ENCODE measurements around the gene SPON1.
"Not testable (repeated sequence)": the region's sequence is repeated elsewhere in the genome, so short reads cannot be mapped to it uniquely, and the experiment has no call there.

SPON1 gene

DNA sequence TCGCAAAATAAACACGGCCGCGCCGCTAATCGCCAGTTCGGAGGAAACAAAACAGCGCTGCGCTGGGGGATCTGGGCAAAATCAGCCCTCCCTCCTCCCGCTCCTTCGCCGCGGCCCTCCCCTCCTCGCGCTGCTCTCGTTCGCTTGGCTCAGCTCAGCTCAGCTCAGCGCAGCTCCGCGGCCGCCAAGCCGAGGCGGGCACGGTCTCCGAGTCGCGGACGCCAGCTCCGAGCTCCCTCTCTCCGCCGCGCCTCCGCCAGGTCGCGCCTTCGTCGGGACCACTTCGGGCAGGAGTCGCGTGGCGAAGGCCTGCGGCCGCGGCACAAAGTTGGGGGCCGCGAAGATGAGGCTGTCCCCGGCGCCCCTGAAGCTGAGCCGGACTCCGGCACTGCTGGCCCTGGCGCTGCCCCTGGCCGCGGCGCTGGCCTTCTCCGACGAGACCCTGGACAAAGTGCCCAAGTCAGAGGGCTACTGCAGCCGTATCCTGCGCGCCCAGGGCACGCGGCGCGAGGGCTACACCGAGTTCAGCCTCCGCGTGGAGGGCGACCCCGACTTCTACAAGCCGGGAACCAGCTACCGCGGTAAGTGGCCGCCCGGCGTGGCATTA lies at the start of gene SPON1:
Gene SPON1, plus strand, starts transcription at position 162 of the 607 bp plus-strand sequence. Its CDS starts 182 bp downstream, at position 344.
- H3K9ac ChIP-seq (ENCODE audit: low read depth, low read length): 0 out of 2 replicates have a peak within 1 kb of the TSS, but pooled peaks have one; percentile 20
- H3K27ac ChIP-seq (ENCODE audit: low read depth, low read length): no peak within 1 kb of the TSS
- H3K36me3 ChIP-seq (ENCODE audit: control insufficient read depth, insufficient read depth, low read length): no peaks in the 10 kb centered on the region
- peaks cover 82% of the 10 kb centered on the region for H3K27me3 ChIP-seq (ENCODE audit: control insufficient read depth, insufficient read depth, low read length)
- H3K4me1 ChIP-seq (ENCODE audit: control insufficient read depth, insufficient read depth, low read length): peaks cover 43% of the 10 kb centered on the region
- H3K4me3 ChIP-seq (ENCODE audit: low read depth, low read length): peak within 1 kb of the TSS; percentile 66
- H3K9me3 ChIP-seq (ENCODE audit: control insufficient read depth, insufficient read depth, low read length): no peaks in the 10 kb centered on the region

DNA sequence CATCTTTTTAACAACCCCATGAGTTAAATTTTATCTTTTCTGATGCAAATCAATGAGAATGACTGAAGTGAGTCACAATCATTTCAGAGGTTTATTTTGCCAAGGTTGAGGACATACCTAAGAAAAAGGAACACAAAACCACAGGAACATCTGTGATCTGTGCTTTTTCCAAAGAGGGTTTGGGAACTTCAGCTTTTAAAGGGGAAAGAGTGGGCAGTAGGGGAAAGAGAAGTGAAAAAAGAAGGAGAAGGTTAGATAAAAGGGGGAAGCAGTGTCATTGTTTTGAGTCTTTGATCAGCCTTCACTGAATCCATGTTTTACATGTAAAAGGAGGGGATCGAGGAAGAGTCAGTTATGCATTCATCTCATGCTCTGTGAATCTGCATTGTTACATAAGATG lies 45.3 kb upstream of the SPON1 start:
- H3K27ac ChIP-seq (ENCODE audit: low read depth, low read length): peak overlapping the region; percentile 86
- H3K4me1 ChIP-seq (ENCODE audit: control insufficient read depth, insufficient read depth, low read length): peaks cover 15% of the 10 kb centered on the region
- H3K9me3 ChIP-seq (ENCODE audit: control insufficient read depth, insufficient read depth, low read length): no peaks in the 10 kb centered on the region
- H3K27me3 ChIP-seq (ENCODE audit: control insufficient read depth, insufficient read depth, low read length): no peaks in the 10 kb centered on the region
- H3K36me3 ChIP-seq (ENCODE audit: control insufficient read depth, insufficient read depth, low read length): no peaks in the 10 kb centered on the region
- no peak overlapping the region for H3K9ac ChIP-seq (ENCODE audit: low read depth, low read length)
- H3K4me3 ChIP-seq (ENCODE audit: low read depth, low read length): no peak overlapping the region; the same call in 1 of the 2 replicates

DNA sequence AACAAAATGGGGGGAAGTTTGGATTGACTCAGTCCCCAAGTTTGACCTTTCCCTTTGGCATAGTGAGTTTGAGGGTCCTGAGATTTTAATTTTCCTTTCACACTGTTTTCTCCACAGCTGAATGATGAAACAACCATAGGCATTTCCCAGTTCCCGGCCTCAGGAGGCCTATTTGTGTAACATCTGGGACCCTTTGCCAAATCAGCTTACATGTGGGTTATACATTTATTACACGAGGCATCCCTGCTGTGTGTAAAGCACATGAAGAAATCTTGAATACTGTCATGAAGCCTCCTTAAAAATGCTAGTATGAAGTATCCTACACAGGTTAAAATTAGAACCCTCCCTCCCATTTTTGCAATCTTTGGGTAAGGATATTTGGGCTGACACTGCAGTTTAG lies 44.6 kb upstream of the SPON1 start:
- Histone ChIP-seq H3K9me3 (ENCODE audit: control insufficient read depth, insufficient read depth, low read length) (no peaks in the 10 kb centered on the region), H3K36me3 (ENCODE audit: control insufficient read depth, insufficient read depth, low read length) (no peaks in the 10 kb centered on the region), H3K4me1 (ENCODE audit: control insufficient read depth, insufficient read depth, low read length) (peaks cover 21% of the 10 kb centered on the region), H3K9ac (ENCODE audit: low read depth, low read length) (no peak overlapping the region), H3K4me3 (ENCODE audit: low read depth, low read length) (no peak overlapping the region), H3K27ac (ENCODE audit: low read depth, low read length) (peak overlapping the region; percentile 86), H3K27me3 (ENCODE audit: control insufficient read depth, insufficient read depth, low read length) (no peaks in the 10 kb centered on the region)

DNA sequence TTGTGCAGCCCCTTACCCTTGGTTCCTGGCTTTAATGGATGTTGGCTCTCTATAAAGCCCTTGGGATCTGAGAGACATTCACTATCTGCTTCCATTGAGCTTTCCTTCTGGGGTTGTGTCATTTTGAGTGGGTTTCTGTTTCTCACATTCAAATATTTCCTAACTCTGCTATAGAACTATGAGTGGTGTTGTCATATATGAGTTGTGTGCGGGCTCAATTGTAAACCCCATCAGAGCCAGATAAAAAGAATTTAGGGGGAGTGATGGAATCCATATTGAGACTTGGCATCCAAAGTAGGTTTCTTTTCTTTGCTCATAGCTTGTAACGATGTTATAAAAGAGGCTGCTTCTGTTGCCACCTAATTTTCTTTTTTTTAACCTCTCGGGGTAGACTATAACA lies 41.8 kb upstream of the SPON1 start:
- no peak overlapping the region for H3K4me3 ChIP-seq (ENCODE audit: low read depth, low read length)
- H3K4me1 ChIP-seq (ENCODE audit: control insufficient read depth, insufficient read depth, low read length): peaks cover 46% of the 10 kb centered on the region
- no peak overlapping the region for H3K9ac ChIP-seq (ENCODE audit: low read depth, low read length)
- H3K9me3 ChIP-seq (ENCODE audit: control insufficient read depth, insufficient read depth, low read length): no peaks in the 10 kb centered on the region
- H3K27ac ChIP-seq (ENCODE audit: low read depth, low read length): no peak overlapping the region
- H3K36me3 ChIP-seq (ENCODE audit: control insufficient read depth, insufficient read depth, low read length): no peaks in the 10 kb centered on the region
- H3K27me3 ChIP-seq (ENCODE audit: control insufficient read depth, insufficient read depth, low read length): no peaks in the 10 kb centered on the region

DNA sequence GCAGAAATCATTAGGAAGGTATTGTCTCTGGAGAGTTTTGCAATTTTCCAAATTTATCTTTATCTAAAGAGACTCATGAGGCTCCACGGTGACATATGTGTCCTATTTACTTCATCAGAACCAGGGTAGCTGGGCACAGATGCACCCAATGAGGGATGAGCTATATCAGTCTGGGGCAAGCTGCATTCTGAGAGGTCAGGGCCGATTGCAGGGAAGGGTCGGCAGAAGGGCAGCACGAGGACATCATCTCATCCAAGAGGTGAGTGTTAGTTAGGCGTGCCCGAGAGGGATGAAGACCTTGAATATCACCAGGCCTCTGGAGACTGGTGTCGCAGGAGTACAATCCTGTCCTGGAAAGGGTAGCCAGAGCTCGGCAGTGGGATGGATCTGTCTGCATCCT lies 41.0 kb upstream of the SPON1 start:
- no peak overlapping the region for H3K27ac ChIP-seq (ENCODE audit: low read depth, low read length)
- no peak overlapping the region for H3K4me3 ChIP-seq (ENCODE audit: low read depth, low read length)
- no peaks in the 10 kb centered on the region for H3K36me3 ChIP-seq (ENCODE audit: control insufficient read depth, insufficient read depth, low read length)
- H3K27me3 ChIP-seq (ENCODE audit: control insufficient read depth, insufficient read depth, low read length): no peaks in the 10 kb centered on the region
- no peaks in the 10 kb centered on the region for H3K9me3 ChIP-seq (ENCODE audit: control insufficient read depth, insufficient read depth, low read length)
- no peak overlapping the region for H3K9ac ChIP-seq (ENCODE audit: low read depth, low read length)
- peaks cover 47% of the 10 kb centered on the region for H3K4me1 ChIP-seq (ENCODE audit: control insufficient read depth, insufficient read depth, low read length)

DNA sequence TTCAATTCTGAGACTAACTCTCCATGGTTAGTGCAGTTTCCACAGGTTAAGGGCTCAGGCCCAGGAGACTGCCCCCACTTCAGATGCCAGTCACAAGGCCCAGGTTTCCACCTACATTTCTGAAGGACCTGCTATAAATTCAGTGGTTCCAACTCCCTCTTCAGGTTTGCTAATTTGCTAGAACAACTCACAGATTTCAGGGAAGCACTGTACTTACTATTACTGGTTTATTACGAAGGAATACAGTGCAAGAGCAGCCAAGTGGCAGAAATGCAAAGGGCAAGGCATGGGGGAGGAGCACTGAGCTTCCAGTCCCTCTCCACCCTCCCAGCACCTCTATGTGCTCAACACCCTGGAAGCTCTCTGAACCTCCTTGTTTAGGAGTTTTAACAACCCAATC lies 39.3 kb upstream of the SPON1 start:
- Histone ChIP-seq H3K4me1 (ENCODE audit: control insufficient read depth, insufficient read depth, low read length) (peaks cover 34% of the 10 kb centered on the region), H3K27ac (ENCODE audit: low read depth, low read length) (no peak overlapping the region), H3K27me3 (ENCODE audit: control insufficient read depth, insufficient read depth, low read length) (no peaks in the 10 kb centered on the region), H3K4me3 (ENCODE audit: low read depth, low read length) (no peak overlapping the region), H3K36me3 (ENCODE audit: control insufficient read depth, insufficient read depth, low read length) (no peaks in the 10 kb centered on the region), H3K9ac (ENCODE audit: low read depth, low read length) (no peak overlapping the region), H3K9me3 (ENCODE audit: control insufficient read depth, insufficient read depth, low read length) (no peaks in the 10 kb centered on the region)

DNA sequence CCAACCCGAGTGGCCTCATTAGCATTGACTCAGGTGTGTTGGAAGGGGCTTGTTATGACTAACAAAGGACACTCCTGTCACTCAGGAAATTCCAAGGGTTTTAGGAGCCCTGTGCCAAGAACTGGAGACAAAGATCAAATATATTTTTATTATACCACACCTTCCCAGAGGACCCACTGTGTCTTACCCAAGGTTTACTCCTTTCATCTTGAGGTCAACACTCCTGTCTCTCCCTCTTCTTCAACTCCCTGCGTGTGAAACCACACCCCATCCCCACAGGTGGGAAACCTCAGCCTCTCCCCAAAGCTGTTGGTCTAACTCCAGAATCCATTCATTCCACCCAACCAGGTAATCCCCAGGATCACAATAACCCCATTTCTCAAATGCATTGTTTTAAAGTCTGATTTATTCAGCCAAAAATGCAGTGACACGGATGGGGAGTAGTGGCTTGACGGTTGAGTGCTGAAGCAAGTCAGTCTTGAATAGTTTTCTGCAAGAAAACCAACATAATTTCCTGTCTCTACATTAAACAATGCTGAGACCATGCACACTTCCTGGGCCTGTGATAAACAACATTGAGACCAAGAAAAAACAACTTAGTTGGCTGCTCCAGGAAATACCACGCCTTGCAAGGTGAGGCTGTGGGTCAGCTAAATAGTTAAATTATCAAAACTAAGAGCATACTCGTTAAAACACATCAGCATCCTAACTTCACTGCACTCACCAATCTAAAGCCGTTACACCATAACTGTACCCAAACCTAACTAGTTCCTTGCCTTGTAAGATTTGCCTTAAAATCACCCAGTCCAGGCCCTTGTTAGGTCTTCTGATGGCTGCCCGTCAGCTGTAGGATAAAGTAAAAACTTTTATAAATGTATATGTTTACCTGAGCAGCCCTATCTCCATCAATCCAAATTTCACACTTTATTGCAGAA lies 38.5 kb upstream of the SPON1 start:
- Histone ChIP-seq H3K4me1 (ENCODE audit: control insufficient read depth, insufficient read depth, low read length) (peaks cover 34% of the 10 kb centered on the region), H3K9ac (ENCODE audit: low read depth, low read length) (no peak overlapping the region), H3K4me3 (ENCODE audit: low read depth, low read length) (no peak overlapping the region), H3K36me3 (ENCODE audit: control insufficient read depth, insufficient read depth, low read length) (no peaks in the 10 kb centered on the region), H3K9me3 (ENCODE audit: control insufficient read depth, insufficient read depth, low read length) (no peaks in the 10 kb centered on the region), H3K27ac (ENCODE audit: low read depth, low read length) (no peak overlapping the region), H3K27me3 (ENCODE audit: control insufficient read depth, insufficient read depth, low read length) (no peaks in the 10 kb centered on the region)

DNA sequence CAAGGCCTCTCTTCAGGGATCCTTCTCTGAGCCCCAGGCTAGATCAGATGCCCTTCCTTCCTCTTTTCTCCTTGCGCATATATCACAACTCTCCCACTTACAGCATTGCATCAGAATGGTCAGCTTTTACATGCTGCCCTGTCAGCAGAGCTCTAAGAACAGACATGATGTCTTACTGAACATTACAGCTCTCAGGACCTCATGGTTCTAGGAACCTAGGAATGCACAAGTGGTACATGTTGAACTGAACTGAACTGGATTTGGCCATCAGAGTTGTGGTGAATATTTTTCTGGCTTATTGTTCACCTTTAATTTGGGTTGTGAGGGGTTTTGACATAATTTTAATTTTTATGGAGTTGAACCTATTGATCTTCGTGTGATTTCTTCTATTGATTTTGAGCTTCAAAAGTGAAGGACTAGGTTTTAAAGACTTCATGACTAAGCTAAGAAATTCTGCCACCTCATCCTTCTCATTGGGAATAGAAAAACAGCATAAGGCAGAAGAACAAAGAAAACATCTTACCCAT lies 37.7 kb upstream of the SPON1 start:
- Histone ChIP-seq H3K27me3 (ENCODE audit: control insufficient read depth, insufficient read depth, low read length) (no peaks in the 10 kb centered on the region), H3K36me3 (ENCODE audit: control insufficient read depth, insufficient read depth, low read length) (no peaks in the 10 kb centered on the region), H3K27ac (ENCODE audit: low read depth, low read length) (no peak overlapping the region), H3K4me3 (ENCODE audit: low read depth, low read length) (no peak overlapping the region), H3K9ac (ENCODE audit: low read depth, low read length) (no peak overlapping the region), H3K4me1 (ENCODE audit: control insufficient read depth, insufficient read depth, low read length) (peaks cover 34% of the 10 kb centered on the region), H3K9me3 (ENCODE audit: control insufficient read depth, insufficient read depth, low read length) (no peaks in the 10 kb centered on the region)

DNA sequence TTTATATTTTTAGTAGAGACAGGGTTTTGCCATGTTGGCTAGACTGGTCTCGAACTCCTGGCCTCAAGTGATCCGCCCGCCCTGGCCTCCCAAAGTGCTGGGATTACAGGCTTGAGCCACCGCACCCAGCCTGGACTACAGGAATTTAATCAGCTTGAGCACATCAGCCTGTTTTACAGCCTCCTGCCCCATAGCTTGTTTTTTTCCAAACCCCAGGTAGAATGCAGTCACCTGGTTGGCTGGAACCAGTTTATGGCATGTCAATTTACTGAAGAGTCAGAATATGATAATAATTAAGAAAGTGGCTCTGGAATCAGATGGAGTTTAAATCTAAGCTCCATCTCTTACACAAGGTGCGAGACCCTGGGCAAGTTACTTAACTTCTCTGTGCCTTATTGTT lies 36.2 kb upstream of the SPON1 start:
- H3K9me3 ChIP-seq (ENCODE audit: control insufficient read depth, insufficient read depth, low read length): not testable (repeated sequence)
- peaks cover 34% of the 10 kb centered on the region for H3K4me1 ChIP-seq (ENCODE audit: control insufficient read depth, insufficient read depth, low read length)

DNA sequence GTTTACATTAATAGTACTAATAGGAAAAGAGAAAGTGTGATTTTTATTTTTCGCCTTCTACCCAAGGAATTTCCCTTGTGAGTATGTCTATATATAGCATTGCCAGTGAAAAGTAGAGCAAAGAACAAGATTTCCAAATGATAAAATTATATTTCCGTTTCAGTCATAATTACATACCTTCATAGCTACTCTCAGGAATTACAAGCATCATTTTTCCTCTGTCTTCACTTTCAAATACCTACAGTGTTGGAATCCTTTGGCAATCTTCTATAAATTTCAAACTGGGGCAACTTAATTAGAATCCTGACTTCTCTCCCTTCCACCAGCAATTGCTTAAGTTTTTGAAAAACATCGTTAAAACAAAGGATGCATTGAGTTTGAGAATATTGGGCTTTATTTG lies 35.5 kb upstream of the SPON1 start:
- Histone ChIP-seq H3K27ac (ENCODE audit: low read depth, low read length) (no peak overlapping the region), H3K4me1 (ENCODE audit: control insufficient read depth, insufficient read depth, low read length) (peaks cover 34% of the 10 kb centered on the region)

More for the DNA sequence above, 36.2 kb upstream of the SPON1 start:
- H3K27me3 ChIP-seq (ENCODE audit: control insufficient read depth, insufficient read depth, low read length); H3K4me3 ChIP-seq (ENCODE audit: low read depth, low read length); H3K36me3 ChIP-seq (ENCODE audit: control insufficient read depth, insufficient read depth, low read length); H3K27ac ChIP-seq (ENCODE audit: low read depth, low read length); H3K9ac ChIP-seq (ENCODE audit: low read depth, low read length): not testable (repeated sequence)

DNA sequence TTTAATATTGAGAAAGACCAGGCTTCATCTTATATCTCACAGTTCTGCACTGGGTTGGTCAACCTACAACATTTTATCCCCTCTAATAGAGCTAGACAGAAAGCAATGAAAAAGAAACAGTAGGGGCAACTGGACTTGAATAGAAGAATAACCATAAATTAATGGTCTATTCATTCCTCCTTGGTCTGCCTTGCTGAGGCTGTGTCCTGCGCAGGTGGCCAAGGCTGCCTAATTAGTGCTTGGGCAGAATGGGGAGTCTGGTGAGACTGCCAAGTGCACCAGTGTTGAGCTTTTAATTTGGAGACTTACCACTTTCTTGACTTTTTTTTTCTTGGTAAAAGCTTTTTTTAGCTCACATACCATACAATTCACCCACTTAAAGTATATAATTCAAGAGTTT lies 35.0 kb upstream of the SPON1 start:
- H3K4me1 ChIP-seq (ENCODE audit: control insufficient read depth, insufficient read depth, low read length): peaks cover 30% of the 10 kb centered on the region
- H3K9me3 ChIP-seq (ENCODE audit: control insufficient read depth, insufficient read depth, low read length): no peaks in the 10 kb centered on the region
- no peak overlapping the region for H3K27ac ChIP-seq (ENCODE audit: low read depth, low read length)
- H3K36me3 ChIP-seq (ENCODE audit: control insufficient read depth, insufficient read depth, low read length): no peaks in the 10 kb centered on the region
- no peak overlapping the region for H3K4me3 ChIP-seq (ENCODE audit: low read depth, low read length)
- H3K27me3 ChIP-seq (ENCODE audit: control insufficient read depth, insufficient read depth, low read length): no peaks in the 10 kb centered on the region
- H3K9ac ChIP-seq (ENCODE audit: low read depth, low read length): no peak overlapping the region

More for the DNA sequence above, 35.5 kb upstream of the SPON1 start:
- no peak overlapping the region for H3K4me3 ChIP-seq (ENCODE audit: low read depth, low read length)
- H3K27me3 ChIP-seq (ENCODE audit: control insufficient read depth, insufficient read depth, low read length): no peaks in the 10 kb centered on the region
- H3K36me3 ChIP-seq (ENCODE audit: control insufficient read depth, insufficient read depth, low read length): no peaks in the 10 kb centered on the region
- H3K9ac ChIP-seq (ENCODE audit: low read depth, low read length): no peak overlapping the region
- H3K9me3 ChIP-seq (ENCODE audit: control insufficient read depth, insufficient read depth, low read length): no peaks in the 10 kb centered on the region

Data from HUES48 (cell line).